Endometrium (tissue), 2 donors: ENCODE measurements around the gene SCMH1.
"Not testable (repeated sequence)": the region's sequence is repeated elsewhere in the genome, so short reads cannot be mapped to it uniquely, and the experiment has no call there.

Experiments
- FAIRE-seq: peaks from 2 replicates; lab custom pipeline; 2012; peaks lifted over from hg19 to GRCh38; lab: Jason Lieb, UNC
- donor health status: control.
- donor health status: control.

SCMH1 gene

DNA sequence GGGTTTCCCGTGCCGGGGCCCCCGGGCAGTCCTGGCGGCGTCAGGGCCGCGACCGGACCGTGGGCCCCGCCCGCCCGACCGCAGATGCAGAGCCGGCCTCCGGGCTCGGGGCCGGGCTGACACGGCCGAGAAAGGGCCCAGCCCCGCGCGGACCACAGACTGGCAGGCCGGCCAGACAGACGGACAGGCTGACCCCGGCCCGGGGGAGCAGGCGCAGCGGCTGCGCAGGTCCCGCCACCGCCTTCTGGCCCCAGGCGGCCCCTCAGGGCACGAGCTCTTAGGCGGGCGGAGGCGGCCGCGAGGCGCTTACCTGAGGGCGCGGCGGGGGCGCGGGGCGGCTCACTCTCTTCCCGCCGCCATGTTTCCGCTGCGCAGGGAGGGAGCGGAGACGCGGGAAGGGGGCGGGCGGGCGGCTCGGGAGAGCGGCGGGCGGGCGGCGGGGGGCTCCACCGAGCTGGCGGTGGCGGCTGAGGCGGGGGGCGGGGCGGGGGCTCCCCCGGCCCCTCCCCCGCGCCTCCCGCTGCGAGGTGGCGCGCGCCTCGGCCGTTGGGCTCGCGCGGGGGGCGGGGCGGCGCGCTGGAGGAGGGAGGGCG lies at the start of gene SCMH1:
Gene SCMH1 (minus strand): TSS at position 558 of the 593 bp plus-strand sequence. CDS start 56,173 bp downstream, outside the sequence.
- no peak for FAIRE-seq

DNA sequence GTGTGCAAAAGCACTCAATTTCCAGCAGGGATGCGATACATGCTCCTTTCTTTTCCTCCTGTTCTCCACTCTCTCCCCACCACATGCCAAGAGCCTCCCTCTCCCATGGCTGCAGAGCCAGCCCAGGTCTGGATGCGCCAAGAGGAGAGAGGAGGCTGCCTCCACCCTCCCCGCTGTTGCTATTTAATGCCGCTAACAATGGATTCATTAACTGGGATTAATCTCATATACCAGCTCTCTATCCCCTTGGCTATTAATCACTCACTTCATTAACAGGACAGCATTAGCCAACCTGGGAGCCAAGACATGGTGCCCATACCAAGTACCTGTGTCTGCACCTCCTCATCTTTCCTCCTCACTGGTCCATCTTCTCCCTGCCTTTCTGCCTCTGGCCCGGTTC lies 49.1 kb upstream of the SCMH1 start:
- no peak for FAIRE-seq

DNA sequence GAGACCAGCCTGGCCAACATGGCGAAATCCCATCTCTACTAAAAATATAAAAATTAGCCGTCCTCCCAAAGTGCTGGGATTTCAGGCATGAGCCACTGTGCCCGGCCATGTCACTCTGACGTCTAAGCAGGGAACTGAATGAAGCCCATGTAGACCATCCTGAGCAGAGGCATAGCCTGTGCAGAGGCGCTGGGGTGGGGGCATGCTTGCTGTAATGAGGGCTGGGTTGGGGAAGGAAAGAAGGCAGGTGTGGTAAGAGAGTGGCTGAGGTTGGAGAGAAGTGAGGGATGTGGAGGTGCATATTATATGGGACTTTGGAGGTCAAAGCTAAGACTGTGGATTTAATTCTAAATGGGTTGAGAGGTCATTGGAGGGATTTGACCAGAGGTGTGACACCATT lies 47.1 kb upstream of the SCMH1 start:
- no peak for FAIRE-seq

DNA sequence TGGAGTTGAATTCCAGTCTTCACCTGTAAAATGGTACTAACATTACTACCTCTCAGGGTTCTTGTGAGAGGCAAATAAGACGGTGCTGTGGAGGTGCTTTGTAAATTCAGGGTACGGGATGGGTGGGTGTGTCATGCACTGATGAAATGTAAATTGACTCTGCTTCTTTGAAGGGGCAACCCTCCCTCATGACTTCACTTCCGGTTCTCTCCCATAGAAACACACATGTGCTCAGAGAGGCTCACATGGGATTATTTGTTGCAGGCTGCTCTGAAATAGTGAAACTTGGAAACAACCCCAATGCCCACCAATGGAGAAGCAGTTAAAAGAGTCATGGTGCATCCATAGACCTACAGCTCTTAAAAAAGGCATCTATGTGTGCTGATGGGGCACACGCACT lies 44.9 kb upstream of the SCMH1 start:
- no peak for FAIRE-seq

DNA sequence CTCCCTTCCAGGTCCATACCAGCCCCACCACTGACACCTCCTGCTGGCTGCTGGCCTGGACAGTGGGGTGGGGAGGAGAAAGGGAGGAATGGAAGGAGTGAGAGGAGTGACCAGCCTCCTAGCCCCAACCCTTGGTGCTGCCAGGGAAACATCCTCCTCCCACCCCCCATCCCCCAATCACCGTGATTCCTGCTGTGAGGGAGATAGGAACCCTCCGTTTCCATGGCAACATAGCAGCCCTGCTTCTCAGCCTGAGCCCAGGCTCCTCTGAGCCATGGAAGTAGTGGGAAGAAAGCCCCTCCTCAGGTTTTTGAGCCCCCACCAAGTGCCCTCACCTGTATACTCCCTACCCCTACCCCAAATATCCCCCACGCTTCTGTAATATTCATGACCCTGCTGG lies 44.4 kb upstream of the SCMH1 start:
- no peak for FAIRE-seq

DNA sequence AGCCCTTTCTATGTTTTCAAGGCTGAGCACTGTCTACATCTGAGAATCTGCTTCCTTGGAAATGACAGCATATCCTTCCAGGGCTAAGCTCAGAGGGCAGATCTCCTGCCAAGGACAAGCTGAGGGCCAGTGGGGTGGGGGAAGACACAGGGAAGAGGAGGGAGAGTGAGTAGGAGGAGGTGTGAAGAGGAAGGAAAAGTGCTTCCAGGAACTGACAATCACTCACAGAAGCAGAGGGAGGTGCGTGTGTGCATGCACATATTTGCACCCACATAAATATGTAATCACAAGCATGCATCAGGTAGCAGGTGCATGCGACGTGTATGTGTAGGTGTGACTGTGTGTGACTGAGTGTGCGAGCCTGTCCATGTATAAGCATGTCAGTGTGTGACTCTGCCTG lies 43.7 kb upstream of the SCMH1 start:
- no peak for FAIRE-seq

DNA sequence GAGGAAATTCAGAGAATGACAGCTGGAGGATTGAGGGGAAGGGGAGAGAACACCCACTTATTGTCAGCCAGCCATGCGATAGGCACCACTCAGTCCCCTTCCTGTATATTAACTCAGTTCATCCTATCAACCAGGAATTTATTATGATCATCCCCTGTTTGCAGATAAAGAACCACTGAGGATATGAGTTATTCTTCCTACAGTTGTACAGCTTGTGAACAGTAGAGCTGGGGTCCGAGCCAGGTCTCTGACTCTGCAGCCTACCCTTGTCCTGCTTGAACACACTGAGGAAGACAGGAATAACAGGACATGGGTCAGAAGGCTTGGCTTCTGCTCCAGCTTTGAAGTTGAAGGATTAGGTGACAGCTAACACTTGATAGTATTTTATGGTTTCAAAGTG lies 42.0 kb upstream of the SCMH1 start:
- no peak for FAIRE-seq

DNA sequence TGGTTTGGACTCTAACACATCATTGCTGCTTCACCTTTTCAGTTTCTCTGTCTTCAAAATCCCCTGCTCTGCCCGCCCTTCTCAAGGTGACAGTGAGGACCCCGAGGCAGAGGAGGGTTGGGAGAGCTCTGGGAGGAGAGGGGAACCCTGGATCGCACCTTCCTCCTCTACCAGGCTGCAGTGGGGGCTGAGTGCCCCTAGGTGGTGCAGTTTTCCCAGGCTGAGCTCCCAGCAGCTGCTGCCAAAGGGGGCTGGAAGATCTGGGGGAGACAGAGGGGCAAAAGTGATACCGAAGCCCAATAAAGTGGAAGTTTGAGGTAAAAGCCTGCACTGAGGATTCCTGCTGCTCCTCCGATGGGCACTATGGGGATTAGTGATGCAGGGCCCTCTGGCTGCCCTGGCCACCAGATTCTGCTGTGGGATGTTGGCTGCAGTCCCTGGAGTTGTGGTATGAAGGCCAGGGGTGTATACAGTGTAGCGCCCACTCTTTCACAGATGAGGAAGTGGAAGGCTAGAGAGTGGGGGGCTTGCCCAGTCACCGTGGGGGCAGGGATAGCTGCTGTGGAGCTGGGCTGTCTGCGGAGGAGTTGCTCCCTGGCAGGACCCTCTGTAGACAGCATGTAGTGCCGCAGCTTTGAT lies 40.7 kb upstream of the SCMH1 start:
- FAIRE-seq: no peak

DNA sequence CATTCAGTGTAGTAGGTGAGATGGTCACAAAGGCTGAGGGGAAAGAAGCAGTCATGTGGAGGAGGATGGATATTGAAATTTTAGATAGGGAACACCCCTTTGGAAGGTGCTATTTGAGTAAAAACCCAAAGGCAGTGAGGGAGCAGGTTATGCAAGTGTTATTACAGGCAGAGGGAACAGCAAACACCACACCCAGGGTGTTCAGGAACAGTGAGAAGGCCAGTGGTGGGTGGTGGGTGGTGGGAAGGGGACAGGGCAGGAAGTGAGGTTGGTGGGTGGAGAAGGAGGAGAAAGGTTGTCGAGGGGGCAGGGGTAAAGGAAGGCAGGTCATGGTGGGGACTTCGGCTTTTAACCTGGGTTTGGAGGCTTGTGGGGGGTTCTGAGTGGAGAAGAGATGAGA lies 39.2 kb upstream of the SCMH1 start:
- no peak for FAIRE-seq

DNA sequence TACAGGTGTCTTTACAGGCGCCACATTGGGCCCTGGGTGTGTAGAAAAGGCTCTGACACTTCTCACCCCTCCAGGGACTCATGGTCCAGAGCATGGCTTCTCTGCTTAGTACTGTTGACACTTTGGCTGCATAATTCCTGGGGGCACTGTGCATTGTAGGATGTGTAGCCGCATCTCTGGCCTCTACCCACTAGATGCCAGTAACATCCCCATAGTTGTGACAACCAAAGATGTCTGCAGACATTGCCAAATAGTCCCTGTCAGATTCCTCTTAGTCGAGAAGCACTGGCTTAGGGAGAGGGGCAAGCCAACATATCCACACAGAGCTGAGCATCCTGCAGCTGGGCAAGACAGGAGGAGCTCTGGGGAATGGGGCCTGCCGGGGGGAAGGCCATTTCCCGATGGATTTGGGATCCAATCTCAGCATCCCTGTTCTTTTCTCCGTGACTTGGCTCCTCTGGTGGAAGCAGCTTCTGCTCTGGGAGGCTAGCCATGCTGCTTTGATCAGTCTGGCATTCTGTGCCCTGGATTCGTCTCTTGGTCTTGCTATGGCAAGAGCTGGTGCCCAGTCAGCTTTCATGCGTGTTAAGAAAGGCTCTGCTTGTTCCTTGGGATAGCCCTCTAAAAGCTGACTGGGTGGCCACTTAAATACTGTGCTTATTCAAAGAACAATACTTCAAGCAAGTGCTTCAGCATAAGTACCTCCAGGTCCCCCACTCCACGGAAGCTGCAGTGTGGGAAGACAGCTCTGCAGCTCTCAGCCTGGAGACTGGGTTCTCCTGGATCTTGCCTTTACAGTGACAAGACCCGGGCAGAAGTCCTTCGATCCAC lies 38.3 kb upstream of the SCMH1 start:
- no peak for FAIRE-seq

DNA sequence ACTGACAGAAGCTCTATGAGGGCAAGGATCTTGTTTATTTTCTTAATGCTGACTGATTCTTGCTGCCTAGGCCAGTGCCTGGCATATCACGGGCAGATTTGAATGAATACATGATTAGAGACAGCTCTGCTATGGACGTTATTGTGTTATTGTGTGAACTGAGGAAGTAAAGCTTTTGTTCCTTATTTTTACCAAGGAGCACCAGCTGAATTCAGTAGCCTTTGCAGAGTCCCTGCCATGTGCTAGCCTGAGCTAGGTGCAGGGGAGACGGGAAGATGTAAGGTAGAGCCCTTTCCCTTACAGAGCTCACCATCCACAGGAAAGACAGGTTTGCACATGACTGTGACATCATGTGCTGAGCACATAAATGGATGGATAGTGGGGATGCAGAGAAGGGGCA lies 36.0 kb upstream of the SCMH1 start:
- no peak for FAIRE-seq

DNA sequence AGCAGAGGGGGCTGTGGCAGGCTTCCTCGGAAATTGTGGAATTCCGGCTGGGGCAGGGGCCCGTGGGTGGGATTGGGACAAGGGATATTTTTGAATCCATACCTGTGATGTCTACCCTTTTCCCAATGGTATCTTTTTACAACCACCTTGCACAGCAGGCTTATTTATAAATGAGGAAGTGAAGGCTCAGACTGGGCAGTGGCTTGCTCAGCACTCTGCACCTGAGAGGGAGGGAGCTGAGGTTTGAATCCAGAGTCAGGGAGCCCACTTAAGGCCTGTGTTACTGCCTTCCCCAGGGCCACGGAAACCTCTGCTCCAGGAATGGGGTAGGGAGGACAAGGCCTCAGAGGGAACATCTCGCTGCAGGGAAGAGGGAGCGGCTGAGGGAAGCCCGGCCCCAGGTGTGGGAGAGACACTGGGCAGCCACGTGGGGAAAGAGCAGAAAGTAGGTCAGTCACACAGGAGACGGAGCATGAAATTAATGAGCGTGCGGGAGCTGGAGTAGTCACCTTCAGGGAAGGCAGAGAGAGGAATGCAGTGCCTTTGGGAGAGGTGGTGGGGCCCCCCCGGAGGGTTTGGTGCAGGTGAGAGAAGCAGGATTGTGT lies 35.4 kb upstream of the SCMH1 start:
- FAIRE-seq: no peak

DNA sequence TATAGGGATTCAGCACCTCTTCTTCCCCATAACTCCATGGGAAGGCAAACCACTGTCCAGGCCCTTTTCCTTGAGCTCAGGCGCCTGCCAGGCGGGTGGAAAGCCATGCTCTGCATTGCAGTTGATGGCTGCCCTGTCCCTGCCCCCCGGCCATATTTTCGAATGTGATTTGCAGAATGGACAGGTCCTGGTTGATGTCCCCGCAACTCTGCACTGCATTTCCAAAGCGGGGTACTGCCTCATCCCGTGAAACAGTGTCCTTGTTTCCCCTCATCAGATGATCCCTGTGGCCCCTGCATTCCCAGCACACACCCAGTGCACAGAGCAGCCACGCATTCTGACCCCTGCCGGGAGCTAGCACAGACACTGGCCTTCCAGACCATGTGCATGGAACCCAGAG lies 33.7 kb upstream of the SCMH1 start:
- FAIRE-seq: no peak

DNA sequence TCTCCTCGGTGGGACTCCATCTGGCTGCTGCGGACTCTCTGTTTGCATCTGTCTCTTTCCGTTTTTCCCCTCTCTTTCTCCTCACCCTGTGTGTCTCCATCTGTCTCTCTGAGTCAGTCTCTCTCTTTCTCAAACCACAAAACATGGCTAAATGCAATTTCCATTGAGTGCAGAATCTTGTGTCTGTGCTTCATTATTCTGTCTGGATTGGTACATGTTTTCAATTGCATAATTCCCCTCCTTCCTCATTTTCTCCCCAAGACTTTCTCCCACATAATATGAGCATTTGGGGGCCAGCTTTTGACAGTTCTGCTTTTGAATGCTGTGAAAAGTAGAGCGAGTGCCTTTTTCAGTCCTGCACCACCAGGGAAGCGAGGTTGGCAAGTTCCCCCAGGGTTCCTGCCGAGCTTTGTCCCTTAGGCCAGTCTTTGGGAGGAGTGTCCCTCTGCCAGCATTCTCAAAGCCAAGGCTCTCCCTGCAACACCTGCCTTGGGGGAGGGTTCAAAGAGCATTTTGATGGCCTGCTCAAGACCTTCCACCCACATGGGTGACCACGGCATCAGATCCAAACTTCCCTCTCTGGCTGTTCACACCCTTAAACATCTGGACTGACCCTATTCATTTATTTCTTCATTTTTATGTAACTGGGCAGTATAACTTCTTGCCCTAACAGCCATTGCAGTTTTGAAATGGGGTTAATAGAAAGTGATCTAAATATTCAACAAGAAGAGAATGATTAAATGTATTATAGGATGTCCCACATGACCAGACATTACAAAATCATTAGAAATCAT lies 32.8 kb upstream of the SCMH1 start:
- FAIRE-seq: no peak

DNA sequence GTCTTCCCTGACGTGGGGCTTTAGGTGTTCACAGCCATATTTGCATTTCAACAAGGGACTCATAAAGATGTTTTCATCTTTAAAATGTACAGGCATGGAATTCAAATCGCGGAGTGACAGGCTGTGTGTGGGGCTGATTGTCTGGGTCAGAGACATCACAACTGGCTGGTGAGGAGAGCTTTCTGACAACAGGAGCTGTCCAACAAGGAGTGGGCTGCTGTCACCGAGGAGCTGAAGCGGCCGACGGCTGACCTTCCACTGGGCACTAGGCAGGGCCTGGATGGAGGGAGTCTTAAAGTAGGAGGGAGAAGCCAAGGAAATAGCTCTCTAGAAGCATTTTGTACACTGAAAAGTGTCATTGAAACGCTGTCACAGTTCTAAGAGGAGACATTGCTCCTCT lies 30.5 kb upstream of the SCMH1 start:
- FAIRE-seq: no peak

DNA sequence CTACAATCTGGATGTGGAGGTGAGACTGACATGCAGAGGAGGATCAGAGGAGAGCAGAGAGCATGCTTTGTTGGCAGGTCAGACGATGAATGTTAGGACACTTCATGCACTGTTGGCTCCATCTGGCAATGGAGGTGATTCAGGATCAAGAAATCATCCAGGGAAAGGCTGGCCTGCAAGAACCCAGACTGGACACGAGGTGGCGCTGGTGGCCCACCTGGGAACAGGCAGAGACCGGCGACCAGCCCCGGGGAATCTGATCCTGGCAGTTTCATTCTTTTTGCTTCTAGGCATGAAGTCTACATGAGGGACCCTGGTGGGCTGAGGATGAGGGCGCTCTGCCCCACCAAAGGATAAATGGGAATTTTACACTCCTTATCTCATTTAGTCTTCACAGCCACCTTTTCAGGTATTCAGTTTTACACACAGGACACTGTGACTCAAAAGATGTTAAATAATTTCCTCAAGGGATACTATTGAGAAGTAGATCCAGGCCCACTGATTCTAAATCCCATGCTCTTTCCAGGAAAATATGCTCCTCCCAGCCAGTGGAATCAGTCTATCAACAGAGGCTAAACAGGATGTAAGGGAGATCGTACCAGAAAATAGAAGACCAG lies 26.2 kb upstream of the SCMH1 start:
- FAIRE-seq: no peak

DNA sequence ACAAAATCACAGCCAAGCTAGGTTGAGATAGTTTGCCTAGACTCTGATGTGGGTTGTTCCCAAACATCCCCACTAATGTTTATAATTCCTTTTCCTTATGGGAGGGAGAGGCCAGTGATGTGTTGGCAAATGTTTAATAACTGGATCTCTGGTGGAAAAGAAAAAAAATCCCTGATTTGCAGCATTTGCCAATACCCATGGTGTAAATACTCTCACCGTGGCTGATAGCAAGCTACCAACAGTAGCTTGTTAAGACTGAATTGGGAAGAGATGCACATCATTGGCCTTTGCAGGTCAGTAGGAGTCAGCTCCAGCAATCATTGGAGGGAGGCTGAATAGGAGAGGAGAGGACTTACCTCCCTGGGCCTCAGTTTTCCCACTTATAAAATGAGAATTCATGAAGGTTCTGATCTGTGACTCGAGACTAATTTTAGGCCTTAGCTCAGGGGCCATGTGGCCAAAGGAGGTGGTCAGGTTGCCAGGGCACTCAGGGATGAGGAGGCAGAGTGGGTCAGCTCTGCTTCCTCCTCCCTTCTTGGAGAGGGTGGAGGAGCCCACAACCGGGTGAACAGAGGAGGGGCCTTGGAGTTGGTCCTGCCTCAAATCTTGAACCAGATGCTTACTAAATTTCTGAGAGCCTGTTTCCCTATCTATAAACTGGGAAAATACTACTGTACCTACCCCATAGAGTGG lies 20.0 kb upstream of the SCMH1 start:
- no peak for FAIRE-seq

DNA sequence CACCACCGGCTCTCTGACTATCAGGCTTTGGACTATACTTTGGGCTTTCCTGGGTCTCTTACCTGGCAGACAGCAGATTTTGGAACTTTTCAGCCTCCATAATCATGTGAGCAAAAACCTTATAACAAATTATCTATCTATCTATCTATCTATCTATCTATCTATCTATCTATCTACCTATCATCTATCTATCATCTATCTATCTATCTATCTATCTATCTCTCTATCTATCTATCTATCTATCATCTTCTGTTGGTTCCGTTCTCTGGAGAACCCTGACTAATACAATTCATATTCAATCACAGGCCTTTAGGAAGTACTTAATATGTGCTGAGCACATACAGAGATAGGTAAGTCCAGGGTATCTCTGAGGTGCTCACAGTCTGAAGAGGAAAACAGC lies 18.7 kb upstream of the SCMH1 start:
- FAIRE-seq: no peak

DNA sequence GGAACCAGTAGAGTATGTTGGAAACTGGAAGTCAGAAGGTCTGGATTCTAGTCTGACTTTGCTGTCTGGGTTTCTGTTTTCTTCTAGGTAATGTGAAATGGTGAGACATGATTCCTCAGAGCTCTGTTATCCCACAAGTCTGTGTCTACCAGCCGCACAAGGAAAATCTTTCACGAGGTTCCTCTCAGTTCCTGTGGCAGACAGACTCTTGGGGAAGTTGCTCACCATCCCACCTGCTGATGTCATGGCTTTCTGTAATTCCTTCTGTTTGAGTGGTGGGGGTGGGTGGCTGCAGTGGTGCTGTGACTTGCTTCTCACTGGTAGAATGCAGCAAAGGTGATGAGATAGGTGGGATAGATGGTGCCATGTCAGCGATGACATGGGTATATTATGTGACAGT lies 17.1 kb upstream of the SCMH1 start:
- no peak for FAIRE-seq

DNA sequence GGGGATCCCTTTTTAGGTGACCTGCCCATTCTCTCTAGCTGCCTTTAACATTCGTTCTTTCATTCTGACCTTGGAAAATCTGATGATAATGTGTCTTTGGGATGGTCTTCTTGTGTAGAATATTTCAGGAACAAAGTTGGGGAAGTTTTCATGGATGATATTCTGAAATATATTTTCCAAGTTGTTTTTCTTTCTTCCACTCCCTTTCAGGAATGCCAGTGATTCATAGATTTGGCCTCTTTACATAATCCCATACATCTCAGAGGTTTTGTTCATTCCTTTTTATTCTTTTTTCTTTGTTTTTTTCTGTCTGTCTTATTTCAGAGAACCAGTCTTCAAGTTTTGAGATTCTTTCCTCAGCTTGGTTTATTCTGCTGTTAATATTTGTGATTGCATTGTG lies 13.9 kb upstream of the SCMH1 start:
- no peak for FAIRE-seq

DNA sequence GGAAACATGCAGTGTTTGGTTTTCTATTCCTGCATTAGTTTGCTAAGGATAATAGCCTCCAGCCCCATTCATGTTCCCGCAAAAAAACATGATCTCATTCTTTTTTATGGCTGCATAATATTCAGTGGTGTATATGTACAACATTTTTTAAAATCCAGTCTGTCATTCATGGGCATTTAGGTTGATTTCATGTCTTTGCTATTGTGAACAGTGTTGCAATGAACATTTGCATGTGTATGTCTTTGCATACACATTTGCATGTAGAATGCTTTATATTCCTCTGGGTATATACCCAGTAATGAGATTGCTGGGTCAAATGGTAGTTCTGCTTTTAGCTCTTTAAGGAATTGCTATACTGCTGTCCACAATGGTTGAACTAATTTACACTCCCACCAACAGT lies 9.0 kb upstream of the SCMH1 start:
- not testable (repeated sequence) for FAIRE-seq
